H1 (cell line): Measurements from ENCODE around the gene RPTN.

Experiments used
- ATF3 ChIP-seq: IDR thresholded peaks from 2 replicates; pipeline ENCODE4 v1.6.1; 2011; ENCODE audit warnings: low read depth, mild to moderate bottlenecking, low read length; ENCODE audit not compliant: insufficient read depth
- CTCF ChIP-seq, 3 experiments: IDR thresholded peaks; 1 replicate in 2 of 3; 2 replicates in 1 of 3; pipeline versions ENCODE4 v1.5.1 to v1.6.1; 2011; ENCODE audit warnings: low read length in 3 of 3, mild to moderate bottlenecking in 3 of 3, inconsistent platforms in 2 of 3, low read depth in 1 of 3, moderate library complexity in 1 of 3; ENCODE audit not compliant: insufficient read depth in 1 of 3; ENCODE audit errors: control extremely low read depth in 1 of 3
- EZH2 ChIP-seq: fragments of 200-600 bp; sonication (generic); IDR thresholded peaks from 2 replicates; pipeline ENCODE4 v1.7.1; 2012; ENCODE audit warnings: low read depth, mild to moderate bottlenecking, moderate library complexity, low read length, inconsistent platforms; ENCODE audit not compliant: severe bottlenecking
- MAX ChIP-seq: IDR thresholded peaks from 2 replicates; pipeline ENCODE4 v1.6.1; 2012; ENCODE audit warnings: inconsistent platforms
- POLR2A ChIP-seq, 2 experiments: IDR thresholded peaks; 1 replicate in 1 of 2; 2 replicates in 1 of 2; pipeline ENCODE4 v1.6.1; 2011; ENCODE audit warnings: low read depth in 2 of 2, low read length in 2 of 2, mild to moderate bottlenecking in 2 of 2; ENCODE audit errors: control extremely low read depth in 1 of 2
- POLR2AphosphoS5 ChIP-seq: IDR thresholded peaks from 2 replicates; pipeline ENCODE4 v1.6.1; 2011; ENCODE audit warnings: low read depth, low read length
- TAF1 ChIP-seq: IDR thresholded peaks from 2 replicates; pipeline ENCODE4 v1.6.1; 2011; ENCODE audit warnings: mild to moderate bottlenecking, low read depth, low read length

GRCh38 chr1:152198982-152199381, 40.0 kb upstream of the RPTN start:
- TF ChIP-seq CTCF (IDR thresholded peaks at IDR 0.05; ENCODE audit: control extremely low read depth in 1 of 3, insufficient read depth in 1 of 3, low read depth in 1 of 3, low read length in 3 of 3): no peak
- no peak for TF ChIP-seq POLR2A (IDR thresholded peaks at IDR 0.05; ENCODE audit: control extremely low read depth in 1 of 2, low read depth in 2 of 2, low read length in 2 of 2)
- TF ChIP-seq ATF3: no peak
- TF ChIP-seq EZH2: no peak
- TF ChIP-seq MAX: no peak
- no peak for TF ChIP-seq POLR2AphosphoS5
- TF ChIP-seq TAF1: no peak
